Neural cell (in vitro differentiated cells): Measurements from ENCODE around the gene PIAS4.

Experiments used
- CTCF ChIP-seq: fragments of 450-650 bp; IDR thresholded peaks from 2 replicates; pipeline ENCODE4 v1.5.1; 2014; ENCODE audit warnings: antibody characterized with exemption, mild to moderate bottlenecking, moderate library complexity; ENCODE audit not compliant: poor library complexity, severe bottlenecking
- EZH2 ChIP-seq: fragments of 200-600, 300-800 bp; shearing (Covaris generic), sonication (generic); IDR thresholded peaks from 2 replicates; pipeline ENCODE4 v1.6.1; 2014; ENCODE audit warnings: antibody characterized with exemption, low read length, borderline replicate concordance, mild to moderate bottlenecking; ENCODE audit not compliant: insufficient read depth, poor library complexity, severe bottlenecking
- REST ChIP-seq: IDR thresholded peaks from 2 replicates; pipeline ENCODE4 v1.6.1; 2012; ENCODE audit warnings: borderline replicate concordance

GRCh38 chr19:4049432-4049831, 41.9 kb downstream of the PIAS4 start:
- TF ChIP-seq EZH2, result no peak
- TF ChIP-seq CTCF, result no peak
- TF ChIP-seq REST, result no peak
